Suprapubic skin (tissue), 4 donors: ENCODE measurements around the gene TMEM82.

Source experiments
- CTCF ChIP-seq, 2 donors: fragments of 200-600 bp in 1 of 2; fragments of 450-650 bp in 1 of 2; sonication (generic) in 1 of 2; IDR thresholded peaks; one replicate each; pipeline ENCODE4 v1.5.1; 2016 to 2019; ENCODE audit warnings: antibody characterized with exemption in 2 of 2, mild to moderate bottlenecking in 1 of 2, moderate library complexity in 1 of 2
- EP300 ChIP-seq: sonication (generic); formaldehyde crosslinking; IDR thresholded peaks from one replicate; pipeline ENCODE4 v1.6.1; 2017; ENCODE audit warnings: antibody characterized with exemption
- POLR2A ChIP-seq, 2 donors: fragments of 450-650 bp; IDR thresholded peaks; one replicate each; pipeline ENCODE4 v1.6.1; 2017; ENCODE audit warnings: antibody characterized with exemption in 2 of 2, mild to moderate bottlenecking in 2 of 2, moderate library complexity in 2 of 2
- POLR2AphosphoS5 ChIP-seq, 3 donors: sonication (generic); formaldehyde crosslinking; IDR thresholded peaks; one replicate each; pipeline ENCODE4 v1.6.1; 2017; ENCODE audit warnings: antibody characterized with exemption in 3 of 3

GRCh38 chr1:15755021-15755645 lies 12.8 kb downstream of the TMEM82 start:
- no peak for TF ChIP-seq POLR2AphosphoS5 (IDR thresholded peaks at IDR 0.05)
- TF ChIP-seq CTCF (IDR thresholded peaks at IDR 0.05), result no peak
- TF ChIP-seq POLR2A (IDR thresholded peaks at IDR 0.05), result no peak
- no peak for TF ChIP-seq EP300
